Activated naive CD4-positive, alpha-beta T cell treated with Interleukin-2 at 50 U/mL for 16 hours (primary cell): ENCODE results near the gene ALG2.

Experiments
- DNase-seq: peaks from one replicate; pipeline ENCODE4 v3.0.0-alpha.2; 2020

ALG2 gene

GRCh38 chr9:99169982-99170761 is 51.6 kb downstream of the ALG2 start:
- DNase-seq = no peak

GRCh38 chr9:99169086-99169485 is 52.7 kb downstream of the ALG2 start:
- no peak for DNase-seq

- DNase-seq = no peak
Observed at GRCh38 chr9:99167694-99168093, 54.0 kb downstream of the ALG2 start.

- no peak for DNase-seq
Observed at GRCh38 chr9:99167119-99167518, 54.6 kb downstream of the ALG2 start.
